Measurements from ENCODE around the gene YAP1.

GRCh38 chr11:102064316-102064715 is 45.9 kb upstream of the YAP1 start:
- no peak for TF ChIP-seq CTCF (IDR thresholded peaks at IDR 0.05; ENCODE audit: insufficient read depth, low read length, poor library complexity, severe bottlenecking)
- TF ChIP-seq EZH2phosphoT487 (conservative IDR thresholded peaks at IDR 0.05; ENCODE audit: low read length): no peak
